Ovary (tissue), 3 donors: ENCODE data around the gene SHLD1.

ENCODE experiments used
- EP300 ChIP-seq: sonication (generic); formaldehyde crosslinking; IDR thresholded peaks from one replicate; pipeline ENCODE4 v1.6.1; 2017; ENCODE audit warnings: antibody characterized with exemption
- POLR2A ChIP-seq: fragments of 450-650 bp; IDR thresholded peaks from one replicate; pipeline ENCODE4 v1.6.1; 2017; ENCODE audit warnings: antibody characterized with exemption, mild to moderate bottlenecking, moderate library complexity
- TF ChIP-seq, protein P1 (sequence below), 3 donors: fragments of 450-650 bp in 2 of 3; fragments of 200-600 bp in 1 of 3; IDR thresholded peaks; one replicate each; pipeline versions ENCODE4 v1.5.1 to v1.8.0; 2016 to 2022; ENCODE audit warnings: antibody characterized with exemption in 3 of 3, mild to moderate bottlenecking in 1 of 3
- donor health status: DM: no; HTN: no; CAD: no.

DNA sequence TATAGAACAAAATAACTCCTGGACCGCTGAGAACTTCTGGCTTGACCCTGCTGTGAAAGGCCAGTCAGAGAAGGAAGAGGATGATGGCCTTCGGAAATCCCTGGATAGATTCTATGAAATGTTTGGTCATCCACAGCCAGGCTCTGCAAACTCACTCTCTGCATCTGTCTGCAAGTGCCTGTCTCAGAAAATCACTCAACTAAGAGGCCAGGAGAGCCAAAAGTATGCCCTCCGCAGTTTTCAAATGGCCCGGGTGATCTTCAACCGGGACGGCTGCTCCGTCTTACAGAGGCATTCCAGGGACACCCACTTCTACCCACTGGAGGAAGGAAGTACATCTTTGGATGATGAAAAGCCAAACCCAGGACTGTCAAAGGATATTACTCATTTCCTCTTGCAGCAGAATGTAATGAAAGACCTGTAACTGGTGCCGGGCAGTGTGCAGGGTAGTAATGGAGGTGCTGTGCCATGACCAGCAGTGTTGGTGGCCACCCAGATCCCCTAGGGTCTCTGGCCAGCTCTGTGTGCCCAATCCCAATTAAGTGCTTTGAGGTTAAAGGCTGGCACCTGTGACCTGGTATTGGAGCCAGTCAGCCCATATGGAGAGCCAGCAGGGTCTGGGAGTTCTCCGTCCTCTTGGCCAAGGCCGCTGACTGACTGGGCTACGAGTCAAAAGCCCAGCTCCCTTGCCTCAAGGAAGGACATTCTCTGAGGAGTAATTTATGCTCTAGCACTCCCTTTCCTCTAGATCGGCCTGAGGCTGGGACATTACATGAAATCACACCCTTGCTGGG lies 113.0 kb downstream of the SHLD1 start:
- TF ChIP-seq EP300 (no peak), POLR2A (no peak)
- TF ChIP-seq, protein P1, sequence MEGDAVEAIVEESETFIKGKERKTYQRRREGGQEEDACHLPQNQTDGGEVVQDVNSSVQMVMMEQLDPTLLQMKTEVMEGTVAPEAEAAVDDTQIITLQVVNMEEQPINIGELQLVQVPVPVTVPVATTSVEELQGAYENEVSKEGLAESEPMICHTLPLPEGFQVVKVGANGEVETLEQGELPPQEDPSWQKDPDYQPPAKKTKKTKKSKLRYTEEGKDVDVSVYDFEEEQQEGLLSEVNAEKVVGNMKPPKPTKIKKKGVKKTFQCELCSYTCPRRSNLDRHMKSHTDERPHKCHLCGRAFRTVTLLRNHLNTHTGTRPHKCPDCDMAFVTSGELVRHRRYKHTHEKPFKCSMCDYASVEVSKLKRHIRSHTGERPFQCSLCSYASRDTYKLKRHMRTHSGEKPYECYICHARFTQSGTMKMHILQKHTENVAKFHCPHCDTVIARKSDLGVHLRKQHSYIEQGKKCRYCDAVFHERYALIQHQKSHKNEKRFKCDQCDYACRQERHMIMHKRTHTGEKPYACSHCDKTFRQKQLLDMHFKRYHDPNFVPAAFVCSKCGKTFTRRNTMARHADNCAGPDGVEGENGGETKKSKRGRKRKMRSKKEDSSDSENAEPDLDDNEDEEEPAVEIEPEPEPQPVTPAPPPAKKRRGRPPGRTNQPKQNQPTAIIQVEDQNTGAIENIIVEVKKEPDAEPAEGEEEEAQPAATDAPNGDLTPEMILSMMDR (IDR thresholded peaks at IDR 0.05), result no peak
